GM23338 (cell line): Measurements from ENCODE around the gene SNRPF. TPM values are rescaled to one million over a fixed set of nuclear protein-coding genes. Genes with fewer than 3 reads are reported as not detected.
A peak's percentile ranks its signal among the peaks of the same experiment; 100 is the strongest.

ENCODE experiments used
- ATAC-seq: fragments of 200-7000 bp; cut with Tn5 transposase; 3 replicates; pipeline ENCODE4 v1.9.1; 2020
- DNase-seq: peaks from one replicate; pipeline ENCODE4 v3.0.0-alpha.2; 2015; ENCODE audit warnings: low spot score
- H2AFZ ChIP-seq: fragments of 200-600 bp; sonication (generic); 2 replicates; pipeline ENCODE4 v1.8.0; 2016; ENCODE audit warnings: antibody characterized with exemption, mild to moderate bottlenecking, moderate library complexity
- H3F3A ChIP-seq: fragments of 200-600 bp; sonication (generic); replicated peaks from 2 replicates; pipeline ENCODE4 v1.8.0; 2017; ENCODE audit warnings: antibody characterized with exemption, mixed run types, low read depth
- H3K27ac ChIP-seq: fragments of 200-600 bp; sonication (generic); 2 replicates; pipeline ENCODE4 v1.6.1; 2016; ENCODE audit warnings: low read depth
- H3K27me3 ChIP-seq: fragments of 200-600 bp; sonication (generic); 2 replicates; pipeline ENCODE4 v1.8.0; 2016; ENCODE audit warnings: mild to moderate bottlenecking, mixed run types, moderate library complexity; ENCODE audit not compliant: insufficient read depth
- H3K36me3 ChIP-seq: fragments of 200-600 bp; sonication (generic); 2 replicates; pipeline ENCODE4 v1.8.0; 2016; ENCODE audit warnings: mild to moderate bottlenecking; ENCODE audit not compliant: insufficient read depth
- H3K4me1 ChIP-seq: fragments of 200-600 bp; sonication (generic); 2 replicates; pipeline ENCODE4 v1.8.0; 2016; ENCODE audit warnings: mild to moderate bottlenecking, moderate library complexity; ENCODE audit not compliant: insufficient read depth
- H3K4me2 ChIP-seq: fragments of 200-600 bp; sonication (generic); 2 replicates; pipeline ENCODE4 v1.7.1; 2017; ENCODE audit warnings: mixed run types
- H3K4me3 ChIP-seq: fragments of 200-600 bp; sonication (generic); 2 replicates; pipeline ENCODE4 v1.6.1; 2016; ENCODE audit warnings: mixed run types
- H3K79me2 ChIP-seq: fragments of 200-600 bp; sonication (generic); replicated peaks from 2 replicates; pipeline ENCODE4 v1.8.0; 2017; ENCODE audit warnings: mild to moderate bottlenecking; ENCODE audit not compliant: insufficient read depth
- H3K9me2 ChIP-seq: fragments of 200-600 bp; sonication (generic); 2 replicates; pipeline ENCODE4 v1.8.0; 2017; ENCODE audit not compliant: insufficient read depth
- H4K20me1 ChIP-seq: fragments of 200-600 bp; sonication (generic); replicated peaks from 2 replicates; pipeline ENCODE4 v1.8.0; 2017; ENCODE audit warnings: mild to moderate bottlenecking; ENCODE audit not compliant: insufficient read depth
- H3K27ac Mint-ChIP-seq: 2 replicates; pipeline ENCODE4 v1.8.0; 2020; ENCODE audit warnings: inconsistent platforms, mild to moderate bottlenecking, moderate library complexity, mixed read lengths
- H3K27me3 Mint-ChIP-seq: 3 replicates; pipeline ENCODE4 v1.8.0; 2022; ENCODE audit warnings: low read depth, mild to moderate bottlenecking, moderate library complexity, mixed read lengths, inconsistent platforms; ENCODE audit not compliant: insufficient read depth, poor library complexity
- H3K36me3 Mint-ChIP-seq: 3 replicates; pipeline ENCODE4 v1.8.0; 2021; ENCODE audit warnings: low read depth, mild to moderate bottlenecking, inconsistent platforms, moderate library complexity, mixed read lengths
- H3K4me1 Mint-ChIP-seq: 3 replicates; pipeline ENCODE4 v1.8.0; 2020; ENCODE audit warnings: mild to moderate bottlenecking, inconsistent platforms, mixed read lengths
- H3K4me3 Mint-ChIP-seq: 3 replicates; pipeline ENCODE4 v1.8.0; 2021; ENCODE audit warnings: moderate library complexity, mild to moderate bottlenecking, inconsistent platforms, mixed read lengths
- H3K9me3 Mint-ChIP-seq: 3 replicates; pipeline ENCODE4 v1.8.0; 2020; ENCODE audit warnings: moderate library complexity, mild to moderate bottlenecking, inconsistent platforms, mixed read lengths
- EZH2phosphoT487 ChIP-seq: fragments of 200-600 bp; sonication (generic); IDR thresholded peaks from one replicate; pipeline ENCODE4 v1.8.1; 2018; ENCODE audit warnings: antibody characterized with exemption; ENCODE audit not compliant: unreplicated experiment
- JUNB ChIP-seq: IDR thresholded peaks from one replicate; pipeline ENCODE4 v1.6.1; 2016; ENCODE audit warnings: antibody characterized with exemption; ENCODE audit not compliant: unreplicated experiment
- NANOG ChIP-seq: IDR thresholded peaks from 2 replicates; pipeline ENCODE4 v1.6.1; 2016; ENCODE audit warnings: antibody characterized with exemption, borderline replicate concordance
- POLR2AphosphoS5 ChIP-seq: IDR thresholded peaks from 2 replicates; pipeline ENCODE4 v1.6.1; 2016; ENCODE audit warnings: antibody characterized with exemption, low read depth
- STAT1 ChIP-seq: IDR thresholded peaks from one replicate; pipeline ENCODE4 v1.6.1; 2016; ENCODE audit warnings: antibody characterized with exemption; ENCODE audit not compliant: unreplicated experiment
- ZNF331 ChIP-seq: fragments of 250-450 bp; sonication (Bioruptor Pico); IDR thresholded peaks from 2 replicates; pipeline ENCODE4 v1.5.0; 2020; ENCODE audit warnings: low read depth, mild to moderate bottlenecking, moderate library complexity
- polyA plus RNA-seq: library from polyadenylated mRNA; unstranded; fragments of >200 nt; fragmentation: Nextera tagmentation; extraction: Ambion mirVana; gene quantifications from 2 replicates; pipeline ENCODE4 v1.2.1, GENCODE V29; 2016
- total RNA-seq: library from RNA; depleted of rRNA; stranded (reverse); fragments of >200 nt; shearing (Covaris generic); gene quantifications from 2 replicates; pipeline ENCODE4 v1.2.3, GENCODE V29; 2014
- TF ChIP-seq, protein P1 (sequence below): fragments of 250-450 bp; sonication (Bioruptor Pico); IDR thresholded peaks from 2 replicates; pipeline ENCODE4 v1.5.0; 2020; ENCODE audit warnings: mild to moderate bottlenecking, moderate library complexity

The SNRPF gene
- total and polyA plus RNA-seq, 2 experiments from 2014 or later: 31.1 to 475 TPM

DNA sequence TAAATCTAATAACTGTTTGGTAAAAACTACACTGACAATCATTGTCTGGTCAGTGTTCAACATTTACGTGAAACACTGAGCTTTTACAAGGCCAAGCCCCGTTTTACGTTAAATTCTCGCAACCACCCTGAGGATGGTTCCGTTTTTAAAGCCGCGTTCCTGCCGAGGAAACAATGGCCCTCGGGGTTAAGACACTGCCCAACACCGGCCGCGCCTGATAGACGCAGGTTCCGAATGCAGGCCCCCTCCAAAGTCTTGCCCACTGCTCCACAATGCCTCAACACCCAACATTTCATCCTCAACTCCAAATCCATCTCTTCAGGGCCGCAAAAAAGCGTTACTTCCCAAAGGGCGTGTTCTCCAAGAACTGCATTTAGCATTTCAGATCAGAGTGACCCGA lies 953 bp upstream of the SNRPF start (continued):
- TF ChIP-seq, protein P1, sequence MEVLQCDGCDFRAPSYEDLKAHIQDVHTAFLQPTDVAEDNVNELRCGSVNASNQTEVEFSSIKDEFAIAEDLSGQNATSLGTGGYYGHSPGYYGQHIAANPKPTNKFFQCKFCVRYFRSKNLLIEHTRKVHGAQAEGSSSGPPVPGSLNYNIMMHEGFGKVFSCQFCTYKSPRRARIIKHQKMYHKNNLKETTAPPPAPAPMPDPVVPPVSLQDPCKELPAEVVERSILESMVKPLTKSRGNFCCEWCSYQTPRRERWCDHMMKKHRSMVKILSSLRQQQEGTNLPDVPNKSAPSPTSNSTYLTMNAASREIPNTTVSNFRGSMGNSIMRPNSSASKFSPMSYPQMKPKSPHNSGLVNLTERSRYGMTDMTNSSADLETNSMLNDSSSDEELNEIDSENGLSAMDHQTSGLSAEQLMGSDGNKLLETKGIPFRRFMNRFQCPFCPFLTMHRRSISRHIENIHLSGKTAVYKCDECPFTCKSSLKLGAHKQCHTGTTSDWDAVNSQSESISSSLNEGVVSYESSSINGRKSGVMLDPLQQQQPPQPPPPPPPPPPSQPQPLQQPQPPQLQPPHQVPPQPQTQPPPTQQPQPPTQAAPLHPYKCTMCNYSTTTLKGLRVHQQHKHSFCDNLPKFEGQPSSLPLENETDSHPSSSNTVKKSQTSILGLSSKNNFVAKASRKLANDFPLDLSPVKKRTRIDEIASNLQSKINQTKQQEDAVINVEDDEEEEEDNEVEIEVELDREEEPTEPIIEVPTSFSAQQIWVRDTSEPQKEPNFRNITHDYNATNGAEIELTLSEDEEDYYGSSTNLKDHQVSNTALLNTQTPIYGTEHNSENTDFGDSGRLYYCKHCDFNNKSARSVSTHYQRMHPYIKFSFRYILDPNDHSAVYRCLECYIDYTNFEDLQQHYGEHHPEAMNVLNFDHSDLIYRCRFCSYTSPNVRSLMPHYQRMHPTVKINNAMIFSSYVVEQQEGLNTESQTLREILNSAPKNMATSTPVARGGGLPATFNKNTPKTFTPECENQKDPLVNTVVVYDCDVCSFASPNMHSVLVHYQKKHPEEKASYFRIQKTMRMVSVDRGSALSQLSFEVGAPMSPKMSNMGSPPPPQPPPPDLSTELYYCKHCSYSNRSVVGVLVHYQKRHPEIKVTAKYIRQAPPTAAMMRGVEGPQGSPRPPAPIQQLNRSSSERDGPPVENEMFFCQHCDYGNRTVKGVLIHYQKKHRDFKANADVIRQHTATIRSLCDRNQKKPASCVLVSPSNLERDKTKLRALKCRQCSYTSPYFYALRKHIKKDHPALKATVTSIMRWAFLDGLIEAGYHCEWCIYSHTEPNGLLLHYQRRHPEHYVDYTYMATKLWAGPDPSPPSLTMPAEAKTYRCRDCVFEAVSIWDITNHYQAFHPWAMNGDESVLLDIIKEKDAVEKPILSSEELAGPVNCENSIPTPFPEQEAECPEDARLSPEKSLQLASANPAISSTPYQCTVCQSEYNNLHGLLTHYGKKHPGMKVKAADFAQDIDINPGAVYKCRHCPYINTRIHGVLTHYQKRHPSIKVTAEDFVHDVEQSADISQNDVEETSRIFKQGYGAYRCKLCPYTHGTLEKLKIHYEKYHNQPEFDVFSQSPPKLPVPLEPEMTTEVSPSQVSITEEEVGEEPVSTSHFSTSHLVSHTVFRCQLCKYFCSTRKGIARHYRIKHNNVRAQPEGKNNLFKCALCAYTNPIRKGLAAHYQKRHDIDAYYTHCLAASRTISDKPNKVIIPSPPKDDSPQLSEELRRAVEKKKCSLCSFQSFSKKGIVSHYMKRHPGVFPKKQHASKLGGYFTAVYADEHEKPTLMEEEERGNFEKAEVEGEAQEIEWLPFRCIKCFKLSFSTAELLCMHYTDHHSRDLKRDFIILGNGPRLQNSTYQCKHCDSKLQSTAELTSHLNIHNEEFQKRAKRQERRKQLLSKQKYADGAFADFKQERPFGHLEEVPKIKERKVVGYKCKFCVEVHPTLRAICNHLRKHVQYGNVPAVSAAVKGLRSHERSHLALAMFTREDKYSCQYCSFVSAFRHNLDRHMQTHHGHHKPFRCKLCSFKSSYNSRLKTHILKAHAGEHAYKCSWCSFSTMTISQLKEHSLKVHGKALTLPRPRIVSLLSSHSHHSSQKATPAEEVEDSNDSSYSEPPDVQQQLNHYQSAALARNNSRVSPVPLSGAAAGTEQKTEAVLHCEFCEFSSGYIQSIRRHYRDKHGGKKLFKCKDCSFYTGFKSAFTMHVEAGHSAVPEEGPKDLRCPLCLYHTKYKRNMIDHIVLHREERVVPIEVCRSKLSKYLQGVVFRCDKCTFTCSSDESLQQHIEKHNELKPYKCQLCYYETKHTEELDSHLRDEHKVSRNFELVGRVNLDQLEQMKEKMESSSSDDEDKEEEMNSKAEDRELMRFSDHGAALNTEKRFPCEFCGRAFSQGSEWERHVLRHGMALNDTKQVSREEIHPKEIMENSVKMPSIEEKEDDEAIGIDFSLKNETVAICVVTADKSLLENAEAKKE (CRISPR knock-in tag): no peak
- TF ChIP-seq EZH2phosphoT487: no peak
- no peak for TF ChIP-seq POLR2AphosphoS5

DNA sequence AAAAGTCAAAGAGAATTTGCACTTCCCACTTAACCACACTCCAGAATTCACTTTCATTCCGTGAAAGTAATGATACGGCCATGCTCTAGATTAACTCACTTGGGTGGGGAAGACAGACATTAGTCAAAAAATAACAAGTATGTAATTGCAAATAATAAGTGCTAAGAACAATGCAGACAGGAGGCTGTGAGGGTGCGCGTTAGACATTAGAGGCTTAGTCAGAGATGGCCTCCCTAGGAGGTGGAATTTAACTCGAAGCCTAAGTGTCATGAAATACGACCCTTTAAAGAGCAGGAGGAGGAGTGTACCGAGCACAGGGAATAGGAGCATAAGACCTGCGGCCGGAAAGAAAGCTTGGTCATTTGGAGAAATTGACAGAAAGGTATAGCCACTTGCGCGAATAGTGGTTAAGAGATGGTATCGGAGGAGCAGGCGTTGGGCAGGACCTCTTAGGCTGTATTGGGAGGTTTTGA lies 628 bp downstream of the SNRPF start:
- Histone ChIP-seq H3K36me3 (peaks cover 26% of the 10 kb centered on the region), H3K27me3 (no peaks in the 10 kb centered on the region), H4K20me1 (peaks cover 12% of the 10 kb centered on the region), H3K4me1 (peaks cover 16% of the 10 kb centered on the region), H2AFZ (peak overlapping the region; percentile 60; the same call in 1 of the 2 replicates), H3K9me2 (no peaks in the 10 kb centered on the region), H3K4me2 (peak overlapping the region; percentile 87), H3F3A (no peaks in the 10 kb centered on the region), H3K27ac (peak overlapping the region; percentile 90), H3K4me3 (peak overlapping the region; percentile 88), H3K79me2 (peaks cover 55% of the 10 kb centered on the region)
- DNase-seq: peak; percentile 65
- no peak overlapping the region for H3K4me3 Mint-ChIP-seq
- ATAC-seq: peak; percentile 23
- H3K36me3 Mint-ChIP-seq: peaks cover 42% of the 10 kb centered on the region
- peaks cover 14% of the 10 kb centered on the region; the same call in 2 of the 3 replicates for H3K9me3 Mint-ChIP-seq
- peaks cover 15% of the 10 kb centered on the region for H3K4me1 Mint-ChIP-seq
- no peak overlapping the region for H3K27ac Mint-ChIP-seq
- no peaks in the 10 kb centered on the region for H3K27me3 Mint-ChIP-seq
- TF ChIP-seq, protein P1 (CRISPR knock-in tag): no peak
- TF ChIP-seq JUNB (no peak), ZNF331 (CRISPR knock-in tag) (no peak), STAT1 (no peak), NANOG (no peak), POLR2AphosphoS5 (no peak)
